ENCODE results near the gene SPDYE4.

DNA sequence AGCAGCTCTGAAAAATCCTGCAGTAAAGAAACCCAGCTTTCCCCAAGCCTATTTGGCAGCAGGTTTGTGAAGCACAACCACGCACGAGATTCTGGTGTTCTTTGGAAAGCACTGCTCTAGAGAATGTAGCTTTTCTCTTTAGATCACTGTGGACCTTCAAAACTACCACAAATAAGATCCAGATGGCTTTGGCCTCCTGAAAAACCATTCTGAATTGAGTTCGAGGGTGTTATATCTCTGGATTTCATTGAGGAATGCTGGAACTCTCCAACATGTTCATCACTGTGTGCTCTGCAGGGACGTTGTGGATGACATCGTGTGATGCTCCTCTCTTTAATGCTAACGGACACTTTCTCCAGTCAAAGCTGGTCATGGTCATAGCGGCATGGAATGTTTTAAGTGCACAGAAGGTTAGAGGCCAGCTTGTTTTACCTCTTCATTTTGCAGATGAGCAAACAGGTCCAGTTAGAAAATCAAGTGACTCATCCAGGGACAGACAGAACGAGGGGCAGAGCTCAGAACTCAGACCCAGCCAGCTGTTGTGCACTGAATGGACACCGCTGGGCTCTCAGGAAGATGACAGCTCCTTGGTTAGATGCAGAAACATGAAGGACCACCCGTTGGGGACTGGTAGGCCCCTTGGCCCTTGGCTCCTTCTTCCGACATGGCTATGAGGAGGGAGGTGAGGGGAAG lies 50.9 kb downstream of the SPDYE4 start:
- TF ChIP-seq CTCF (IDR thresholded peaks at IDR 0.05) (no peak), EP300 (IDR thresholded peaks at IDR 0.05) (no peak)
